CD14-positive monocyte (primary cell): ENCODE data around the gene COL9A3. TPM values are rescaled to one million over a fixed set of nuclear protein-coding genes. Genes with fewer than 3 reads are reported as not detected.
A peak's percentile ranks its signal among the peaks of the same experiment; 100 is the strongest.

Experiments used
- DNase-seq, 3 donors: peaks; one replicate each; pipeline ENCODE4 v3.0.0-alpha.2; 2011 to 2022
- H2AFZ ChIP-seq: 2 replicates; pipeline ENCODE4 v1.6.0; 2012; ENCODE audit warnings: mild to moderate bottlenecking, low read depth, low read length, inconsistent platforms; ENCODE audit not compliant: insufficient read depth, poor library complexity, severe bottlenecking
- H3K27ac ChIP-seq, 2 donors: 1 replicate in 1 of 2; 2 replicates in 1 of 2; pipeline ENCODE4 v1.5.1; 2012 to 2013; ENCODE audit warnings: low read length in 2 of 2, control low read depth in 1 of 2, inconsistent platforms in 1 of 2, low read depth in 1 of 2, mild to moderate bottlenecking in 1 of 2
- H3K27me3 ChIP-seq, 2 donors: one replicate each; pipeline versions ENCODE4 v1.6.0 to v1.6.1; 2011 to 2013; ENCODE audit warnings: low read length in 2 of 2; ENCODE audit not compliant: control insufficient read depth in 2 of 2, insufficient read depth in 2 of 2
- H3K36me3 ChIP-seq, 2 donors: replicated peaks in 1 of 2; 1 replicate in 1 of 2; 2 replicates in 1 of 2; pipeline versions ENCODE4 v1.5.1 to v1.6.1; 2012 to 2013; ENCODE audit warnings: low read length in 2 of 2, control low read depth in 1 of 2, inconsistent platforms in 1 of 2, mild to moderate bottlenecking in 1 of 2; ENCODE audit not compliant: insufficient read depth in 2 of 2, control insufficient read depth in 1 of 2
- H3K4me1 ChIP-seq, 2 donors: 1 replicate in 1 of 2; 2 replicates in 1 of 2; pipeline versions ENCODE4 v1.5.1 to v1.6.1; 2012 to 2013; ENCODE audit warnings: low read length in 2 of 2, control low read depth in 1 of 2, inconsistent platforms in 1 of 2, mild to moderate bottlenecking in 1 of 2, moderate library complexity in 1 of 2; ENCODE audit not compliant: insufficient read depth in 2 of 2, control insufficient read depth in 1 of 2
- H3K4me2 ChIP-seq: replicated peaks from 2 replicates; pipeline ENCODE3; 2012; ENCODE audit warnings: low read length, moderate library complexity, mild to moderate bottlenecking; ENCODE audit not compliant: poor library complexity, severe bottlenecking; ENCODE audit errors: extremely low read depth
- H3K4me3 ChIP-seq, 3 experiments: fragments of 200-600 bp in 1 of 3; sonication (generic) in 1 of 3; replicated peaks in 1 of 3; 1 replicate in 2 of 3; 2 replicates in 1 of 3; pipeline ENCODE4 v1.5.1; 2011 to 2013; ENCODE audit warnings: low read length in 3 of 3, mild to moderate bottlenecking in 3 of 3, control low read depth in 2 of 3, low read depth in 2 of 3, inconsistent platforms in 1 of 3, moderate library complexity in 1 of 3
- H3K79me2 ChIP-seq: 2 replicates; pipeline ENCODE4 v1.6.0; 2012; ENCODE audit warnings: mild to moderate bottlenecking, control low read depth, inconsistent platforms, low read length, moderate library complexity; ENCODE audit not compliant: insufficient read depth
- H3K9ac ChIP-seq: 2 replicates; pipeline ENCODE4 v1.6.0; 2017; ENCODE audit warnings: low read length, mild to moderate bottlenecking; ENCODE audit not compliant: insufficient read depth, poor library complexity, severe bottlenecking
- H3K9me3 ChIP-seq, 2 donors: replicated peaks in 1 of 2; 1 replicate in 1 of 2; 2 replicates in 1 of 2; pipeline versions ENCODE4 v1.5.1 to v1.6.1; 2012 to 2013; ENCODE audit warnings: low read length in 2 of 2, control low read depth in 1 of 2; ENCODE audit not compliant: control insufficient read depth in 1 of 2, insufficient read depth in 1 of 2
- H4K20me1 ChIP-seq: 2 replicates; pipeline ENCODE4 v1.6.0; 2012; ENCODE audit warnings: mild to moderate bottlenecking, low read length, control low read depth, moderate library complexity; ENCODE audit not compliant: insufficient read depth
- H3K27ac Mint-ChIP-seq, 7 donors: one replicate each; pipeline ENCODE4 v1.8.0; 2020; ENCODE audit warnings: mild to moderate bottlenecking in 7 of 7, mixed read lengths in 7 of 7, moderate library complexity in 6 of 7, inconsistent platforms in 2 of 7
- H3K27me3 Mint-ChIP-seq, 3 donors: one replicate each; pipeline ENCODE4 v1.8.0; 2021 to 2022; ENCODE audit warnings: low read depth in 3 of 3, mild to moderate bottlenecking in 3 of 3, mixed read lengths in 3 of 3, moderate library complexity in 3 of 3, inconsistent platforms in 1 of 3
- H3K36me3 Mint-ChIP-seq, 2 donors: one replicate each; pipeline ENCODE4 v1.8.0; 2020; ENCODE audit warnings: mixed read lengths in 2 of 2, inconsistent platforms in 1 of 2, mild to moderate bottlenecking in 1 of 2
- H3K4me1 Mint-ChIP-seq: one replicate; pipeline ENCODE4 v1.8.0; 2020; ENCODE audit warnings: mild to moderate bottlenecking, mixed read lengths
- H3K4me3 Mint-ChIP-seq, 2 donors: one replicate each; pipeline ENCODE4 v1.8.0; 2020; ENCODE audit warnings: mild to moderate bottlenecking in 2 of 2, mixed read lengths in 2 of 2, moderate library complexity in 1 of 2
- H3K9me3 Mint-ChIP-seq, 7 donors: one replicate each; pipeline ENCODE4 v1.8.0; 2020 to 2022; ENCODE audit warnings: mixed read lengths in 7 of 7, mild to moderate bottlenecking in 6 of 7, moderate library complexity in 6 of 7, inconsistent platforms in 2 of 7
- WGBS: methylation state at CpG from one replicate; pipeline ENCODE4 v1.1.5; 2013; ENCODE audit warnings: missing lambda C conversion rate; ENCODE audit not compliant: insufficient coverage; 5-methylcytosine and 5-hydroxymethylcytosine counted together
- intact Hi-C, 2 donors: fragments of 100-400 bp; cut with micrococcal nuclease; formaldehyde crosslinking; loops; one replicate each; pipeline versions ENCODE4 v1.15.0 to v1.15.1; 2023
- polyA plus RNA-seq, 3 donors: library from polyadenylated mRNA; depleted of rRNA in 1 of 3; unstranded in 2 of 3; stranded (reverse) in 1 of 3; fragments of 300-500 nt in 2 of 3; fragments of >200 nt in 1 of 3; fragmentation: Illumina TruSeq in 2 of 3; gene quantifications; 1 replicate in 2 of 3; 2 replicates in 1 of 3; pipeline ENCODE4 v1.2.3, GENCODE V29; 2012 to 2021
- TF ChIP-seq, protein P1 (sequence below): fragments of 200-600 bp; IDR thresholded peaks from one replicate; pipeline ENCODE4 v1.8.0; 2022; ENCODE audit warnings: antibody characterized with exemption, mild to moderate bottlenecking

COL9A3 gene
- polyA plus RNA-seq, 3 donors: 1.8 to 4.4 (median 2.6) TPM

DNA sequence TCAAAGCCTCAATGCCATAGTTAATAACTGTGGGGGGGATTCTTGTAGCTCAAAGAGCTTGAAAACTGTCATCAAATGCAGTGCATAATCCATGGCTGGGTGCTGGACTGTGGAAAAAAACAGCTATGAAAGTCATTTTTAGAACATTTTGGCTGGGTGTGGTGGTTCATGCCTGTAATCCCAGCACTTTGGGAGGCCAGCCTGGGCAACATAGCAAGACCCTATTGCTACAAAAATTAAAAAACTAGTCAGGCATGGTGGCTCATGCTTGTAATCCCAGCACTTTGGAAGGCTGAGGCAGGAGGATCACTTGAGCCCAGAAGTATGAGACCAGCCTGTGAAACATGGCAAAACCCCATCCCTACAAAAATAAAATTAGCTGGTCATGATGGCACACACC lies 32.6 kb downstream of the COL9A3 start:
- Histone ChIP-seq H3K27ac (no peak overlapping the region), H3K79me2 (no peaks in the 10 kb centered on the region), H3K27me3 (no peaks in the 10 kb centered on the region), H3K9ac (no peak overlapping the region), H3K4me3 (no peak overlapping the region), H4K20me1 (no peaks in the 10 kb centered on the region), H3K4me1 (no peaks in the 10 kb centered on the region), H3K9me3 (no peaks in the 10 kb centered on the region), H2AFZ (no peak overlapping the region), H3K4me2 (no peak overlapping the region), H3K36me3 (peaks cover 29 to 52% of the 10 kb centered on the region in 2 donors)
- Mint-ChIP-seq H3K4me1 (peaks cover 3% of the 10 kb centered on the region), H3K9me3 (peaks cover 0 to 5% (median 0%) of the 10 kb centered on the region in 7 donors), H3K4me3 (no peak overlapping the region), H3K27ac (no peak overlapping the region), H3K36me3 (peaks cover 54 to 64% of the 10 kb centered on the region in 2 donors), H3K27me3 (peaks cover 0 to 3% (median 0%) of the 10 kb centered on the region in 3 donors)
- intact Hi-C loops: no loop called here
- DNase-seq: no peak
- TF ChIP-seq, protein P1, sequence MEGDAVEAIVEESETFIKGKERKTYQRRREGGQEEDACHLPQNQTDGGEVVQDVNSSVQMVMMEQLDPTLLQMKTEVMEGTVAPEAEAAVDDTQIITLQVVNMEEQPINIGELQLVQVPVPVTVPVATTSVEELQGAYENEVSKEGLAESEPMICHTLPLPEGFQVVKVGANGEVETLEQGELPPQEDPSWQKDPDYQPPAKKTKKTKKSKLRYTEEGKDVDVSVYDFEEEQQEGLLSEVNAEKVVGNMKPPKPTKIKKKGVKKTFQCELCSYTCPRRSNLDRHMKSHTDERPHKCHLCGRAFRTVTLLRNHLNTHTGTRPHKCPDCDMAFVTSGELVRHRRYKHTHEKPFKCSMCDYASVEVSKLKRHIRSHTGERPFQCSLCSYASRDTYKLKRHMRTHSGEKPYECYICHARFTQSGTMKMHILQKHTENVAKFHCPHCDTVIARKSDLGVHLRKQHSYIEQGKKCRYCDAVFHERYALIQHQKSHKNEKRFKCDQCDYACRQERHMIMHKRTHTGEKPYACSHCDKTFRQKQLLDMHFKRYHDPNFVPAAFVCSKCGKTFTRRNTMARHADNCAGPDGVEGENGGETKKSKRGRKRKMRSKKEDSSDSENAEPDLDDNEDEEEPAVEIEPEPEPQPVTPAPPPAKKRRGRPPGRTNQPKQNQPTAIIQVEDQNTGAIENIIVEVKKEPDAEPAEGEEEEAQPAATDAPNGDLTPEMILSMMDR: no peak

DNA sequence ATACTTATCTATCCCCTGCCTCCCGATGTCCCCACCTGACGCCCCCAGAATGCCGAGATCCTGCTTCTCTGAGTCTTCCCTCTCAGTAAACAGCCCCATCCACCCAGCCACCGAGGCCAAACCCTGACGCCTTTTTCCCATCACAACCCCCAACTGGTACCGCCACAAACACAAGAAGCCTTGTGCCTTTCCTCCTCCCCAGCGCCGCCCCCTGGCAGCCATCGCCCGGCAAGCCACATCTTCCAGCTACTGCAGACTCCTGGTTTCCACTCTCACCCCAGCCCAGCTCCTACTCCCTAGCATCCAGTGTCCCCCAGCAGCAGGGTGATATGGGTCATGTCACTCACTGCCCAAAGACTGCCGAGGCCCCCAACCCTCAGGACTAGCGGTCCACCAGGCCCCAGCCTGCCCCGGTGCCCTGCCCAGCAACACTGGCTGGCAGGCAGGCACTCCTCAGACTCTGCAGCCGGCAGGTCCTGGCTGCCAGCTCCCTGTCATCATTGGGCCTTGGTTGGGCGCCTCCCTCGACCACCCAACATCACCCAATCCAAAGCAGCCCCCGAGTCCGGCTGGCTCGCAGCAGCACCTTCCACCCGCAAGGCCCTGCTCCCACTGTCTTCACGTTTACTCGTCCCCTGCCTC lies 33.6 kb downstream of the COL9A3 start:
- Mint-ChIP-seq H3K4me3 (peak overlapping the region in 1 of 2 donors; percentile 14), H3K4me1 (peaks cover 3% of the 10 kb centered on the region), H3K27ac (no peak overlapping the region), H3K9me3 (no peaks in the 10 kb centered on the region), H3K27me3 (peaks cover 0 to 2% (median 0%) of the 10 kb centered on the region in 3 donors), H3K36me3 (peaks cover 57 to 67% of the 10 kb centered on the region in 2 donors)
- TF ChIP-seq, protein P1: no peak
- no peaks in the 10 kb centered on the region for H3K79me2 ChIP-seq
- no peak overlapping the region for H3K4me2 ChIP-seq
- H2AFZ ChIP-seq: no peak overlapping the region
- no peaks in the 10 kb centered on the region for H3K27me3 ChIP-seq
- no peak for DNase-seq
- peaks cover 30 to 60% of the 10 kb centered on the region in 2 donors for H3K36me3 ChIP-seq
- no peak overlapping the region for H3K9ac ChIP-seq
- intact Hi-C loops: loop anchor here in 1 of 2 donors (10.0 kb wide), 1 partner anchor 546 kb away; the partner anchor contains the start of gene ADRM1
- H3K27ac ChIP-seq: no peak overlapping the region
- no peak overlapping the region for H3K4me3 ChIP-seq
- WGBS: 98% methylated on average over 22 of the region's 22 CpGs
- no peaks in the 10 kb centered on the region for H3K4me1 ChIP-seq
- no peaks in the 10 kb centered on the region for H4K20me1 ChIP-seq
- no peaks in the 10 kb centered on the region for H3K9me3 ChIP-seq
